A549 (cell line): Measurements from ENCODE around the gene PLCB1. TPM values are rescaled to one million over a fixed set of nuclear protein-coding genes. Genes with fewer than 3 reads are reported as not detected.

Source experiments
- ATAC-seq, 2 experiments: fragments of 200-7000 bp in 1 of 2; fragments of >200 bp in 1 of 2; cut with Nextera tagmentation in 1 of 2; cut with Tn5 transposase in 1 of 2; 3 replicates each; pipeline versions ENCODE4 v1.8.0 to v1.9.1; 2018 to 2020; ENCODE audit warnings: mild to moderate bottlenecking in 1 of 2, moderate library complexity in 1 of 2
- CTCF ChIA-PET: fragments of 300-600 bp; sonication (Branson Sonifier 250); formaldehyde crosslinking; extraction: SDS; loops from one replicate; lab custom pipeline; 2021; ENCODE audit warnings: antibody characterized with exemption, inconsistent platforms; lab: Yijun Ruan, JAX
- POLR2A ChIA-PET: fragments of 350-600 bp; formaldehyde crosslinking; extraction: SDS; loops from one replicate; lab custom pipeline; 2021; ENCODE audit warnings: antibody characterized with exemption, inconsistent platforms; lab: Yijun Ruan, JAX
- DNase-seq, 2 experiments: peaks; one replicate each; pipeline versions ENCODE4 v3.0.0 to v3.0.0-alpha.2; 2011 to 2016; ENCODE audit warnings: low read depth in 1 of 2, low spot score in 1 of 2
- FAIRE-seq: peaks from 2 replicates; lab custom pipeline; 2011; peaks lifted over from hg19 to GRCh38; lab: Jason Lieb, UNC
- H3K27ac ChIP-seq, 2 experiments: fragments of >200 bp; sonication (Bioruptor Twin); formaldehyde crosslinking; 3 replicates each; pipeline ENCODE4 v1.5.1; 2016 to 2017
- H3K4me1 ChIP-seq: fragments of >200 bp; sonication (Bioruptor Twin); formaldehyde crosslinking; 3 replicates; pipeline ENCODE4 v1.6.1; 2016
- H3K4me2 ChIP-seq: fragments of >200 bp; sonication (Bioruptor Twin); formaldehyde crosslinking; 3 replicates; pipeline ENCODE4 v1.6.1; 2016
- H3K4me3 ChIP-seq: fragments of >200 bp; sonication (Bioruptor Twin); formaldehyde crosslinking; 3 replicates; pipeline ENCODE4 v1.5.1; 2016
- H3K9me3 ChIP-seq: fragments of >200 bp; sonication (Bioruptor Twin); formaldehyde crosslinking; 3 replicates; pipeline ENCODE4 v1.6.1; 2016
- BHLHE40 ChIP-seq: IDR thresholded peaks from 2 replicates; pipeline ENCODE4 v1.6.1; 2012; ENCODE audit warnings: low read depth, low read length, inconsistent platforms
- CBX8 ChIP-seq: fragments of 200-600 bp; sonication (generic); IDR thresholded peaks from 2 replicates; pipeline ENCODE4 v1.6.1; 2016
- CEBPB ChIP-seq, 2 experiments: fragments of >200 bp in 1 of 2; sonication (Bioruptor Twin) in 1 of 2; formaldehyde crosslinking in 1 of 2; IDR thresholded peaks; 2 replicates each; pipeline ENCODE4 v1.6.1; 2012 to 2016
- CHD4 ChIP-seq: fragments of 200-600 bp; sonication (generic); IDR thresholded peaks from 2 replicates; pipeline ENCODE4 v1.6.1; 2016; ENCODE audit warnings: antibody characterized with exemption, mild to moderate bottlenecking, borderline replicate concordance
- E2F6 ChIP-seq: IDR thresholded peaks from 2 replicates; pipeline ENCODE4 v1.6.1; 2012; ENCODE audit warnings: low read depth, borderline replicate concordance
- EHF ChIP-seq: fragments of 250-450 bp; sonication (Bioruptor Pico); IDR thresholded peaks from 2 replicates; pipeline ENCODE4 v1.5.0; 2020; ENCODE audit warnings: mild to moderate bottlenecking
- EHMT2 ChIP-seq: fragments of 200-600 bp; sonication (generic); IDR thresholded peaks from 2 replicates; pipeline ENCODE4 v1.6.1; 2016; ENCODE audit warnings: antibody characterized with exemption, low read depth, mild to moderate bottlenecking, moderate library complexity
- ELK1 ChIP-seq: fragments of 150-350 bp; IDR thresholded peaks from 2 replicates; pipeline ENCODE4 v1.6.1; 2014; ENCODE audit warnings: low read depth, mild to moderate bottlenecking, low read length
- EP300 ChIP-seq, 2 experiments: fragments of >200 bp; sonication (Bioruptor Twin); formaldehyde crosslinking; IDR thresholded peaks; 2 replicates in 1 of 2; 3 replicates in 1 of 2; pipeline ENCODE4 v1.6.1; 2016 to 2017
- ESRRA ChIP-seq: fragments of 150-350 bp; IDR thresholded peaks from 2 replicates; pipeline ENCODE4 v1.6.1; 2014; ENCODE audit warnings: mild to moderate bottlenecking, low read length, borderline replicate concordance
- HES2 ChIP-seq: fragments of >200 bp; sonication (Bioruptor Twin); formaldehyde crosslinking; IDR thresholded peaks from 2 replicates; pipeline ENCODE4 v1.6.1; 2016
- HOXA7 ChIP-seq: fragments of 250-450 bp; sonication (Bioruptor Pico); IDR thresholded peaks from 2 replicates; pipeline ENCODE4 v1.5.0; 2020; ENCODE audit warnings: mild to moderate bottlenecking, moderate library complexity
- HOXB13 ChIP-seq: fragments of 250-450 bp; sonication (Bioruptor Pico); IDR thresholded peaks from 2 replicates; pipeline ENCODE4 v1.5.0; 2020; ENCODE audit warnings: low read depth, mild to moderate bottlenecking, moderate library complexity
- JUN ChIP-seq, 2 experiments: fragments of >200 bp; sonication (Bioruptor Twin); formaldehyde crosslinking; IDR thresholded peaks; 2 replicates in 1 of 2; 3 replicates in 1 of 2; pipeline ENCODE4 v1.6.1; 2016 to 2017
- KDM1A ChIP-seq: fragments of 200-600 bp; sonication (generic); IDR thresholded peaks from 2 replicates; pipeline ENCODE4 v1.6.1; 2016; ENCODE audit warnings: low read depth, mild to moderate bottlenecking
- KDM5A ChIP-seq: fragments of 200-600 bp; sonication (generic); IDR thresholded peaks from 2 replicates; pipeline ENCODE4 v1.6.1; 2016; ENCODE audit warnings: antibody characterized with exemption, mild to moderate bottlenecking
- MAFK ChIP-seq: fragments of 450-650 bp; IDR thresholded peaks from 2 replicates; pipeline ENCODE4 v1.6.1; 2014; ENCODE audit not compliant: partially characterized antibody
- MAX ChIP-seq: IDR thresholded peaks from 2 replicates; pipeline ENCODE4 v1.6.1; 2012
- MAZ ChIP-seq: fragments of 150-350 bp; IDR thresholded peaks from 2 replicates; pipeline ENCODE4 v1.6.1; 2014; ENCODE audit warnings: antibody characterized with exemption, low read depth, low read length, borderline replicate concordance
- MYC ChIP-seq: IDR thresholded peaks from 2 replicates; pipeline ENCODE4 v1.6.1; 2012; ENCODE audit warnings: mild to moderate bottlenecking, inconsistent platforms, low read length, improper control_type of control experiment, borderline replicate concordance
- POLR2A ChIP-seq: IDR thresholded peaks from 2 replicates; pipeline ENCODE4 v1.6.1; 2012; ENCODE audit warnings: mild to moderate bottlenecking, low read length
- RNF2 ChIP-seq: fragments of 200-600 bp; sonication (generic); IDR thresholded peaks from 2 replicates; pipeline ENCODE4 v1.6.1; 2016; ENCODE audit warnings: low read depth, mild to moderate bottlenecking, antibody characterized with exemption, moderate library complexity, borderline replicate concordance
- SMC3 ChIP-seq: fragments of >200 bp; sonication (Bioruptor Twin); formaldehyde crosslinking; IDR thresholded peaks from 3 replicates; pipeline ENCODE4 v1.6.1; 2018; ENCODE audit warnings: inconsistent platforms
- SREBF2 ChIP-seq: fragments of 450-650 bp; IDR thresholded peaks from 2 replicates; pipeline ENCODE4 v1.6.1; 2014; ENCODE audit warnings: mild to moderate bottlenecking, moderate library complexity
- TP53 ChIP-seq: fragments of 250-450 bp; sonication (Bioruptor Pico); IDR thresholded peaks from 2 replicates; pipeline ENCODE4 v1.5.0; 2021; ENCODE audit warnings: mild to moderate bottlenecking, moderate library complexity
- ZNF302 ChIP-seq: fragments of 250-450 bp; sonication (Bioruptor Pico); IDR thresholded peaks from 2 replicates; pipeline ENCODE4 v1.9.0; 2021; ENCODE audit warnings: inconsistent platforms, mild to moderate bottlenecking, moderate library complexity
- ZSCAN20 ChIP-seq: fragments of 250-450 bp; sonication (Bioruptor Pico); IDR thresholded peaks from 2 replicates; pipeline ENCODE4 v1.8.0; 2022; ENCODE audit warnings: mild to moderate bottlenecking, moderate library complexity
- WGBS: methylation state at CpG from one replicate; pipeline ENCODE4 v1.1.6; 2017; ENCODE audit errors: missing lambda C conversion rate; 5-methylcytosine and 5-hydroxymethylcytosine counted together
- polyA plus RNA-seq, 4 experiments: library from polyadenylated mRNA; depleted of rRNA in 3 of 4; stranded (reverse); fragments of >200 nt; fragmentation: RNase III in 1 of 4; extraction: RNeasy Plus Mini Kit Qiagen cat#74134 plus additional on column Dnase treatment in 1 of 4; gene quantifications; 2 replicates in 3 of 4; 3 replicates in 1 of 4; pipeline ENCODE4 v1.2.3, GENCODE V29; 2011 to 2017

Gene PLCB1
- polyA plus RNA-seq, 2 of the 4 experiments (the other 2 are of a cell fraction): 0.97 to 6.3 TPM

- Histone ChIP-seq H3K4me3 (no peak overlapping the region), H3K4me2 (no peak overlapping the region), H3K27ac (no peak overlapping the region), H3K4me1 (peaks cover 5% of the 10 kb centered on the region; the same call in 1 of the 3 replicates), H3K9me3 (peaks cover 8% of the 10 kb centered on the region; the same call in 1 of the 3 replicates)
- no peak for TF ChIP-seq CBX8
- no peak for TF ChIP-seq MAX
- no peak for TF ChIP-seq ESRRA
- TF ChIP-seq MAFK: no peak
- no peak for TF ChIP-seq POLR2A
- TF ChIP-seq EHF (CRISPR knock-in tag): no peak
- TF ChIP-seq KDM5A: no peak
- TF ChIP-seq RNF2: no peak
- TF ChIP-seq E2F6: no peak
- no peak for TF ChIP-seq HOXB13 (CRISPR knock-in tag)
- no peak for TF ChIP-seq MYC
- no peak for FAIRE-seq
- CTCF ChIA-PET: interaction anchor here (0.8 to 1.3 kb wide), 4 partner anchors 10 to 49 kb away, joined by 3 to 4 read pairs (median 4); no protein-coding TSS in a partner anchor
- ATAC-seq: no peak
- DNase-seq: no peak
- POLR2A ChIA-PET: no interaction called here
Measured at GRCh38 chr20:8909596-8909995, 777.5 kb downstream of the PLCB1 start.

GRCh38 chr20:8912096-8912495 is 780.0 kb downstream of the PLCB1 start:
- TF ChIP-seq ELK1 (no peak), EP300 (IDR thresholded peaks at IDR 0.05) (no peak), HES2 (no peak), TP53 (CRISPR knock-in tag) (no peak), MAZ (no peak), KDM1A (no peak), EHF (CRISPR knock-in tag) (no peak), SMC3 (no peak), ESRRA (no peak), CEBPB (IDR thresholded peaks at IDR 0.05) (no peak), JUN (IDR thresholded peaks at IDR 0.05) (no peak), MAFK (no peak), HOXA7 (CRISPR knock-in tag) (no peak), ZSCAN20 (no peak), ZNF302 (no peak)
- no peaks in the 10 kb centered on the region for H3K4me1 ChIP-seq
- DNase-seq (no peak), ATAC-seq (no peak), FAIRE-seq (no peak)
- H3K4me3 ChIP-seq: no peak overlapping the region
- no peak overlapping the region for H3K27ac ChIP-seq
- ChIA-PET CTCF (no interaction called here), POLR2A (no interaction called here)
- WGBS: 54% methylated on average over 3 of the region's 3 CpGs
- H3K4me2 ChIP-seq: no peak overlapping the region
- peaks cover 14% of the 10 kb centered on the region; the same call in 1 of the 3 replicates for H3K9me3 ChIP-seq

- H3K4me1 ChIP-seq: no peaks in the 10 kb centered on the region
- FAIRE-seq: no peak
Measured at GRCh38 chr20:8912731-8913130, 780.7 kb downstream of the PLCB1 start.

More at GRCh38 chr20:8912731-8913130, 780.7 kb downstream of the PLCB1 start:
- DNase-seq: no peak
- Histone ChIP-seq H3K4me3 (no peak overlapping the region), H3K9me3 (peaks cover 14% of the 10 kb centered on the region; the same call in 1 of the 3 replicates), H3K27ac (no peak overlapping the region), H3K4me2 (no peak overlapping the region)
- POLR2A ChIA-PET: no interaction called here
- WGBS: 33% methylated on average over 3 of the region's 3 CpGs
- CTCF ChIA-PET: no interaction called here
- no peak for ATAC-seq
- TF ChIP-seq CHD4: no peak
- TF ChIP-seq SREBF2: no peak
- TF ChIP-seq ELK1: no peak
- no peak for TF ChIP-seq BHLHE40
- TF ChIP-seq EHMT2: no peak
- no peak for TF ChIP-seq ZNF302
- no peak for TF ChIP-seq RNF2
- TF ChIP-seq CEBPB (IDR thresholded peaks at IDR 0.05): no peak
- no peak for TF ChIP-seq MYC
- no peak for TF ChIP-seq CBX8
- no peak for TF ChIP-seq MAX
